DOHH2 (cell line): ENCODE data around the gene BAD.

Source experiments
- H3F3A ChIP-seq: fragments of 200-600 bp; sonication (generic), shearing (Covaris generic); 2 replicates; pipeline ENCODE4 v1.6.0; 2016; ENCODE audit warnings: antibody characterized with exemption, mild to moderate bottlenecking; ENCODE audit not compliant: control insufficient read depth, insufficient read depth
- H3K27ac ChIP-seq: fragments of 200-600 bp; sonication (generic); 2 replicates; pipeline ENCODE4 v1.5.1; 2014; ENCODE audit warnings: low read depth, mild to moderate bottlenecking, low read length, moderate library complexity
- H3K27me3 ChIP-seq: fragments of 200-600 bp; sonication (generic); 2 replicates; pipeline ENCODE4 v1.6.1; 2014; ENCODE audit warnings: mild to moderate bottlenecking, low read length, mixed read lengths; ENCODE audit not compliant: control insufficient read depth
- H3K36me3 ChIP-seq: fragments of 200-600 bp; sonication (generic); 2 replicates; pipeline ENCODE4 v1.6.1; 2014; ENCODE audit warnings: mild to moderate bottlenecking, low read length, moderate library complexity, mixed read lengths; ENCODE audit not compliant: control insufficient read depth
- H3K4me1 ChIP-seq: fragments of 200-600 bp; sonication (generic); 2 replicates; pipeline ENCODE4 v1.6.1; 2014; ENCODE audit warnings: mild to moderate bottlenecking, low read length, mixed read lengths; ENCODE audit not compliant: control insufficient read depth
- H3K4me2 ChIP-seq: fragments of 200-600 bp; sonication (generic); 2 replicates; pipeline ENCODE4 v1.6.0; 2014; ENCODE audit warnings: mild to moderate bottlenecking, low read length, moderate library complexity
- H3K4me3 ChIP-seq: fragments of 200-600 bp; sonication (generic); 2 replicates; pipeline ENCODE4 v1.5.1; 2014; ENCODE audit warnings: mild to moderate bottlenecking, low read length, mixed read lengths
- H3K79me2 ChIP-seq: fragments of 200-600 bp; sonication (generic); 2 replicates; pipeline ENCODE4 v1.6.1; 2014; ENCODE audit warnings: mild to moderate bottlenecking, low read length, mixed read lengths; ENCODE audit not compliant: control insufficient read depth
- H3K9me2 ChIP-seq: fragments of 200-600 bp; sonication (generic); replicated peaks from 2 replicates; pipeline ENCODE4 v1.6.1; 2014; ENCODE audit warnings: mild to moderate bottlenecking, low read length, mixed read lengths; ENCODE audit not compliant: control insufficient read depth
- H3K9me3 ChIP-seq: fragments of 200-600 bp; sonication (generic); 2 replicates; pipeline ENCODE4 v1.6.1; 2014; ENCODE audit warnings: antibody characterized with exemption, low read length, mixed read lengths; ENCODE audit not compliant: control insufficient read depth, insufficient read depth
- H4K20me1 ChIP-seq: fragments of 200-600 bp; sonication (generic); 2 replicates; pipeline ENCODE4 v1.6.0; 2014; ENCODE audit warnings: low read depth, mild to moderate bottlenecking, antibody characterized with exemption, low read length, moderate library complexity; ENCODE audit not compliant: control insufficient read depth, insufficient read depth
- CTCF ChIP-seq: fragments of 200-600 bp; sonication (generic); IDR thresholded peaks from one replicate; pipeline ENCODE4 v1.5.1; 2014; ENCODE audit warnings: antibody characterized with exemption, mild to moderate bottlenecking, low read depth, low read length; ENCODE audit not compliant: poor library complexity, severe bottlenecking
- EZH2phosphoT487 ChIP-seq: fragments of 200-600 bp; sonication (generic); IDR thresholded peaks from 2 replicates; pipeline ENCODE4 v1.6.1; 2017; ENCODE audit warnings: borderline replicate concordance, mild to moderate bottlenecking, antibody characterized with exemption, low read length, moderate library complexity, mixed read lengths

BAD gene

GRCh38 chr11:64281957-64282770 lies 2.3 kb downstream of the BAD start:
- Histone ChIP-seq H3K79me2 (peaks cover 12% of the 10 kb centered on the region), H3K4me2 (no peak overlapping the region), H3F3A (peaks cover 2% of the 10 kb centered on the region; the same call in 1 of the 2 replicates), H3K27me3 (no peaks in the 10 kb centered on the region), H4K20me1 (no peaks in the 10 kb centered on the region), H3K4me3 (no peak overlapping the region), H3K4me1 (peaks cover 19% of the 10 kb centered on the region), H3K9me2 (no peaks in the 10 kb centered on the region), H3K36me3 (peaks cover under 1% of the 10 kb centered on the region; the same call in 1 of the 2 replicates), H3K27ac (no peak overlapping the region), H3K9me3 (no peaks in the 10 kb centered on the region)
- TF ChIP-seq CTCF, result no peak
- no peak for TF ChIP-seq EZH2phosphoT487

GRCh38 chr11:64278576-64279190 lies 5.8 kb downstream of the BAD start:
- peaks cover 11% of the 10 kb centered on the region; the same call in 1 of the 2 replicates for H3K36me3 ChIP-seq
- no peaks in the 10 kb centered on the region for H3K9me3 ChIP-seq
- H3K27ac ChIP-seq, result no peak overlapping the region
- no peaks in the 10 kb centered on the region for H3K27me3 ChIP-seq
- H4K20me1 ChIP-seq, result no peaks in the 10 kb centered on the region
- no peak overlapping the region for H3K4me3 ChIP-seq
- peaks cover 4% of the 10 kb centered on the region for H3K4me1 ChIP-seq
- no peak for TF ChIP-seq CTCF
- TF ChIP-seq EZH2phosphoT487, result no peak
- no peaks in the 10 kb centered on the region for H3K9me2 ChIP-seq
- H3K79me2 ChIP-seq, result peaks cover 6% of the 10 kb centered on the region
- no peak overlapping the region for H3K4me2 ChIP-seq
- H3F3A ChIP-seq, result no peaks in the 10 kb centered on the region

- Histone ChIP-seq H3K27ac (no peak overlapping the region), H4K20me1 (no peaks in the 10 kb centered on the region), H3F3A (peaks cover 8% of the 10 kb centered on the region), H3K79me2 (peaks cover 9% of the 10 kb centered on the region), H3K4me1 (peaks cover 7% of the 10 kb centered on the region), H3K4me2 (no peak overlapping the region), H3K9me2 (no peaks in the 10 kb centered on the region), H3K27me3 (no peaks in the 10 kb centered on the region), H3K4me3 (no peak overlapping the region), H3K9me3 (no peaks in the 10 kb centered on the region), H3K36me3 (peaks cover 14% of the 10 kb centered on the region; the same call in 1 of the 2 replicates)
- TF ChIP-seq CTCF, result no peak
Measured at GRCh38 chr11:64276653-64277431, 7.6 kb downstream of the BAD start.
